ENCODE measurements around the gene ADM5.

The ADM5 gene

GRCh38 chr19:49652551-49653465 lies 36.6 kb upstream of the ADM5 start:
- H3K36me3 ChIP-seq (ENCODE audit: control insufficient read depth, insufficient read depth, low read length) = peaks cover 11% of the 10 kb centered on the region
- no peak overlapping the region for H3K9ac ChIP-seq (ENCODE audit: low read length)
- H3K4me1 ChIP-seq (ENCODE audit: control insufficient read depth, insufficient read depth, low read length) = no peaks in the 10 kb centered on the region
- H3K4me3 ChIP-seq (ENCODE audit: low read length) = no peak overlapping the region
- no peaks in the 10 kb centered on the region for H3K9me3 ChIP-seq (ENCODE audit: control insufficient read depth, low read length)
- no peaks in the 10 kb centered on the region for H3K27me3 ChIP-seq (ENCODE audit: control insufficient read depth, insufficient read depth, low read length)

- Histone ChIP-seq H3K9me3 (ENCODE audit: control insufficient read depth, low read length) (no peaks in the 10 kb centered on the region), H3K4me1 (ENCODE audit: control insufficient read depth, insufficient read depth, low read length) (no peaks in the 10 kb centered on the region), H3K36me3 (ENCODE audit: control insufficient read depth, insufficient read depth, low read length) (peaks cover 14% of the 10 kb centered on the region), H3K4me3 (ENCODE audit: low read length) (no peak overlapping the region), H3K27me3 (ENCODE audit: control insufficient read depth, insufficient read depth, low read length) (no peaks in the 10 kb centered on the region), H3K9ac (ENCODE audit: low read length) (no peak overlapping the region)
These were observed 36.0 kb upstream of the ADM5 start for GRCh38 chr19:49653466-49653806.

GRCh38 chr19:49654581-49654980 lies 34.8 kb upstream of the ADM5 start:
- Histone ChIP-seq H3K27me3 (ENCODE audit: control insufficient read depth, insufficient read depth, low read length) (no peaks in the 10 kb centered on the region), H3K9ac (ENCODE audit: low read length) (no peak overlapping the region)

GRCh38 chr19:49655570-49656455 lies 33.6 kb upstream of the ADM5 start:
- Histone ChIP-seq H3K9me3 (ENCODE audit: control insufficient read depth, low read length) (no peaks in the 10 kb centered on the region), H3K4me1 (ENCODE audit: control insufficient read depth, insufficient read depth, low read length) (no peaks in the 10 kb centered on the region), H3K27me3 (ENCODE audit: control insufficient read depth, insufficient read depth, low read length) (no peaks in the 10 kb centered on the region), H3K9ac (ENCODE audit: low read length) (no peak overlapping the region), H3K36me3 (ENCODE audit: control insufficient read depth, insufficient read depth, low read length) (peaks cover 28% of the 10 kb centered on the region), H3K4me3 (ENCODE audit: low read length) (no peak overlapping the region)

More at GRCh38 chr19:49654581-49654980, 34.8 kb upstream of the ADM5 start:
- Histone ChIP-seq H3K4me1 (ENCODE audit: control insufficient read depth, insufficient read depth, low read length) (no peaks in the 10 kb centered on the region), H3K36me3 (ENCODE audit: control insufficient read depth, insufficient read depth, low read length) (peaks cover 25% of the 10 kb centered on the region), H3K4me3 (ENCODE audit: low read length) (no peak overlapping the region), H3K9me3 (ENCODE audit: control insufficient read depth, low read length) (no peaks in the 10 kb centered on the region)

- Histone ChIP-seq H3K9ac (ENCODE audit: low read length) (no peak overlapping the region), H3K36me3 (ENCODE audit: control insufficient read depth, insufficient read depth, low read length) (peaks cover 28% of the 10 kb centered on the region), H3K4me1 (ENCODE audit: control insufficient read depth, insufficient read depth, low read length) (no peaks in the 10 kb centered on the region), H3K27me3 (ENCODE audit: control insufficient read depth, insufficient read depth, low read length) (no peaks in the 10 kb centered on the region), H3K4me3 (ENCODE audit: low read length) (no peak overlapping the region), H3K9me3 (ENCODE audit: control insufficient read depth, low read length) (no peaks in the 10 kb centered on the region)
These were observed 32.8 kb upstream of the ADM5 start for GRCh38 chr19:49656456-49657109.

GRCh38 chr19:49657493-49658138 lies 31.8 kb upstream of the ADM5 start:
- Histone ChIP-seq H3K36me3 (ENCODE audit: control insufficient read depth, insufficient read depth, low read length) (peaks cover 32% of the 10 kb centered on the region), H3K4me3 (ENCODE audit: low read length) (no peak overlapping the region), H3K4me1 (ENCODE audit: control insufficient read depth, insufficient read depth, low read length) (no peaks in the 10 kb centered on the region), H3K27me3 (ENCODE audit: control insufficient read depth, insufficient read depth, low read length) (no peaks in the 10 kb centered on the region), H3K9ac (ENCODE audit: low read length) (no peak overlapping the region), H3K9me3 (ENCODE audit: control insufficient read depth, low read length) (no peaks in the 10 kb centered on the region)

GRCh38 chr19:49658139-49658517 lies 31.3 kb upstream of the ADM5 start:
- no peaks in the 10 kb centered on the region for H3K9me3 ChIP-seq (ENCODE audit: control insufficient read depth, low read length)
- no peaks in the 10 kb centered on the region for H3K4me1 ChIP-seq (ENCODE audit: control insufficient read depth, insufficient read depth, low read length)
- H3K27me3 ChIP-seq (ENCODE audit: control insufficient read depth, insufficient read depth, low read length) = no peaks in the 10 kb centered on the region
- no peak overlapping the region for H3K9ac ChIP-seq (ENCODE audit: low read length)
- no peak overlapping the region for H3K4me3 ChIP-seq (ENCODE audit: low read length)
- peaks cover 32% of the 10 kb centered on the region for H3K36me3 ChIP-seq (ENCODE audit: control insufficient read depth, insufficient read depth, low read length)

- Histone ChIP-seq H3K4me1 (ENCODE audit: control insufficient read depth, insufficient read depth, low read length) (no peaks in the 10 kb centered on the region), H3K9me3 (ENCODE audit: control insufficient read depth, low read length) (no peaks in the 10 kb centered on the region), H3K9ac (ENCODE audit: low read length) (no peak overlapping the region), H3K4me3 (ENCODE audit: low read length) (no peak overlapping the region), H3K27me3 (ENCODE audit: control insufficient read depth, insufficient read depth, low read length) (no peaks in the 10 kb centered on the region), H3K36me3 (ENCODE audit: control insufficient read depth, insufficient read depth, low read length) (peaks cover 32% of the 10 kb centered on the region)
These were observed 30.6 kb upstream of the ADM5 start for GRCh38 chr19:49658566-49659442.

GRCh38 chr19:49660338-49660961 lies 28.9 kb upstream of the ADM5 start:
- no peaks in the 10 kb centered on the region for H3K27me3 ChIP-seq (ENCODE audit: control insufficient read depth, insufficient read depth, low read length)
- peaks cover 6% of the 10 kb centered on the region for H3K4me1 ChIP-seq (ENCODE audit: control insufficient read depth, insufficient read depth, low read length)
- H3K9me3 ChIP-seq (ENCODE audit: control insufficient read depth, low read length) = no peaks in the 10 kb centered on the region
- no peak overlapping the region for H3K4me3 ChIP-seq (ENCODE audit: low read length)
- peaks cover 26% of the 10 kb centered on the region for H3K36me3 ChIP-seq (ENCODE audit: control insufficient read depth, insufficient read depth, low read length)
- no peak overlapping the region for H3K9ac ChIP-seq (ENCODE audit: low read length)

- Histone ChIP-seq H3K4me1 (ENCODE audit: control insufficient read depth, insufficient read depth, low read length) (peaks cover 14% of the 10 kb centered on the region), H3K36me3 (ENCODE audit: control insufficient read depth, insufficient read depth, low read length) (peaks cover 21% of the 10 kb centered on the region), H3K4me3 (ENCODE audit: low read length) (no peak overlapping the region), H3K9ac (ENCODE audit: low read length) (no peak overlapping the region), H3K9me3 (ENCODE audit: control insufficient read depth, low read length) (no peaks in the 10 kb centered on the region), H3K27me3 (ENCODE audit: control insufficient read depth, insufficient read depth, low read length) (no peaks in the 10 kb centered on the region)
These were observed 27.4 kb upstream of the ADM5 start for GRCh38 chr19:49662011-49662410.

Measured in mucosa of stomach (tissue), 1 donor.